ENCODE measurements around the gene RXYLT1. TPM values are rescaled to one million over a fixed set of nuclear protein-coding genes. Genes with fewer than 3 reads are reported as not detected.

RXYLT1 gene
- total and polyA plus RNA-seq, 2 of the 8 experiments (the other 6 are each of a cell fraction or from before 2014, with no cell fraction given) = 3.8 to 10.9 TPM

- TF ChIP-seq CTCF (IDR thresholded peaks at IDR 0.05; ENCODE audit: control extremely low read depth in 1 of 3, insufficient read depth in 1 of 3, low read depth in 1 of 3, low read length in 3 of 3) (no peak), TBP (IDR thresholded peaks at IDR 0.05; ENCODE audit: low read depth, low read length) (no peak)
Observed at GRCh38 chr12:63811755-63812154, 32.0 kb downstream of the RXYLT1 start (continued).
